ENCODE measurements around the gene GNGT1.
"Not testable (repeated sequence)": the region's sequence is repeated elsewhere in the genome, so short reads cannot be mapped to it uniquely, and the experiment has no call there.

GNGT1 gene

DNA sequence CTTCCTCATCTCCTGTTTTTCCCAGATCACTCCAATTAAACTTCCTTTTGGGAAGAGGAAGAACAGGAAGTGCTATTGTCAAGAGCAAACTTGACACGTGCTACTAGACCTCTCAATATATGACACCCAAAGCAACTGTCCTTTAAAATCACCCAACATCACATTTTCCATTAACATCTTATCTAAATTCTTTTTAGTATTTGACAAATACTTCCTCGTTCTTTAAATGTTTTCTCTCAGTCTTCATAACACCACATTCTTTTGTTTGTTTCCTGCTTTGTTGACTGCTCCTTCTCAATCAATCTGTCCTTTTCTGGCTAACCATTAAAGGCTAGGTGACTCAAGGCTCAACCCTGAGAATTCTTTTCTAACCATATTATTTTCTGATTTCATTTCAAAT is 8.7 kb upstream of the GNGT1 start:
- Histone ChIP-seq H3K9me3 (ENCODE audit: control insufficient read depth in 5 of 5, low read length in 5 of 5) (no peaks in the 10 kb centered on the region), H3K27ac (ENCODE audit: low read depth, low read length) (no peak overlapping the region), H3K4me3 (ENCODE audit: low read depth in 1 of 5, low read length in 5 of 5) (no peak overlapping the region), H3K27me3 (ENCODE audit: control insufficient read depth in 5 of 5, insufficient read depth in 4 of 5, low read length in 5 of 5) (no peaks in the 10 kb centered on the region), H3K4me1 (ENCODE audit: control insufficient read depth in 5 of 5, insufficient read depth in 5 of 5, low read length in 5 of 5) (peaks cover 0 to 13% (median 0%) of the 10 kb centered on the region in 5 donors), H3K9ac (ENCODE audit: low read length in 5 of 5) (no peak overlapping the region), H3K36me3 (ENCODE audit: control insufficient read depth in 5 of 5, insufficient read depth in 5 of 5, low read length in 5 of 5) (no peaks in the 10 kb centered on the region)

DNA sequence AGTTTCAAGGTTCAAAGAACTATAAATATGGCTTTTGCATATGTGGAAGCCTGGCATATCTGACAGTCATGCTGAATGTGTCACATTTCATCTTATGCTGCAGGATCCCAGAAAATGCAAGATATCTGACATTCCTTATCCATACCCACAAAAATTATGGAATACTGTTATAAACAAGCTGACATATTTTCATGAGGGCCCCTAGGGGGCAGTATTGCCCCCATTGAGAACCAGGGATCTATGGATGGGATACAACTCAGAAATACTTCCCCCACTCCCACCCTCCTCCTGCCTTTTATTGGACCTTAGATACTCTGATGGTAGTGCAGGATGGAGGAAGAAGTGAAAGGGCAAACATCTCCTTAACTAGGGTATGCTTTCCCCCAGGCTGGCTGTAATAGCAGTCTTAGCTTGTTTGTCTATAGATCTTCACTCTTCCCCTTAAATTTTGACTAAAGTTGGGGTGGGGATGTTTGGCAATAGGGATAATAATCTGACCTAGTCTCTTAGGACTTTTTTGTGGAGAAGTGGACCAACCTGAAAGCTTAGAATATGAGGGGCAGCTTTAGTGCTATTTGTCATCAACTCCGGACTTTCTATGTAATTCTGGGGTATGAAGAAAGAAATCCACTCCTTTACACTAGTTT is 3.5 kb upstream of the GNGT1 start:
- H3K4me3 ChIP-seq (ENCODE audit: low read depth in 1 of 5, low read length in 5 of 5): no peak overlapping the region
- no peaks in the 10 kb centered on the region for H3K36me3 ChIP-seq (ENCODE audit: control insufficient read depth in 5 of 5, insufficient read depth in 5 of 5, low read length in 5 of 5)
- no peak overlapping the region for H3K27ac ChIP-seq (ENCODE audit: low read depth, low read length)
- H3K27me3 ChIP-seq (ENCODE audit: control insufficient read depth in 5 of 5, insufficient read depth in 4 of 5, low read length in 5 of 5): no peaks in the 10 kb centered on the region
- H3K9me3 ChIP-seq (ENCODE audit: control insufficient read depth in 5 of 5, low read length in 5 of 5): no peaks in the 10 kb centered on the region
- no peak overlapping the region for H3K9ac ChIP-seq (ENCODE audit: low read length in 5 of 5)
- peaks cover 0 to 10% (median 3%) of the 10 kb centered on the region in 5 donors for H3K4me1 ChIP-seq (ENCODE audit: control insufficient read depth in 5 of 5, insufficient read depth in 5 of 5, low read length in 5 of 5)

DNA sequence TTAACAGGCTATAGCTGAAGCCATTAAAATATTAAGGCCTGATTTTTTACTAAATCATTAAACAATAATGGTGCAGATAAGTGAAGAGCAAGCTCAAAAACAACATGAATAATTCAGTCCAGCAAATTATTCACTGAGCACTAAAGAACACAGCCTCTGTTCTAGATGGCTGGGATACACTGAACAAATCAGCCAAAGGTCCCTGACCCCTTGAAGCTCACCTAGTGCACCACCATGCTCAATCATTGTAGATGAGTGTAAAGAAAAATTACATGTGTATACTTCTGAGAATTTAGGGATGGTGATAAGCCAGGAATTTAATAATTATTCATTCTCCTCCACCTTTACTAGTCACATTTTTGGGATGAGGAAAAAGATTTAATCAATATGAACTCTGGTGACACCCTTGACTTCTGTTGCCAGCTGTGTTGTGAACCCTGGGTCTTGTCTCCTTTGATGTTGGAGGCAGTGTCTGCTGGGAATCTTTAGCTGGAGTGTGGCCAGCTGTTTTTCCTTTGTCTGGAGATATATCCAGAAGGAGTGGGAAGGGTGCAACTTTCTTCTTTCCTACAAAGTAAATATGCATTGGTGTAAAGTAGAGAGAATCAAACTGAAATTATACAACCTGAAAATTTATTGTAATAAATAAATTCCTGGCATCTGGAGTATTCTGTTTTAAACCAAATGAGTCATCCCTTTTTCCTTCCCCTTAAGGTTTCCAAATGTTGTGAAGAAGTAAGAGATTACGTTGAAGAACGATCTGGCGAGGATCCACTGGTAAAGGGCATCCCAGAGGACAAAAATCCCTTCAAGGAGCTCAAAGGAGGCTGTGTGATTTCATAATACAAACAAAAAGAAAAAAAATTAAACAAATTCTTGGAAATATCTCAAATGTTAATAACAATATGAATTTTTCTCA is 4.0 kb downstream of the GNGT1 start:
- Histone ChIP-seq H3K9ac (ENCODE audit: low read length in 5 of 5) (peak overlapping the region in 1 of 5 donors; percentile 15), H3K9me3 (ENCODE audit: control insufficient read depth in 5 of 5, low read length in 5 of 5) (no peaks in the 10 kb centered on the region), H3K4me1 (ENCODE audit: control insufficient read depth in 5 of 5, insufficient read depth in 5 of 5, low read length in 5 of 5) (peaks cover 0 to 21% (median 14%) of the 10 kb centered on the region in 5 donors), H3K4me3 (ENCODE audit: low read depth in 1 of 5, low read length in 5 of 5) (no peak overlapping the region), H3K27me3 (ENCODE audit: control insufficient read depth in 5 of 5, insufficient read depth in 4 of 5, low read length in 5 of 5) (no peaks in the 10 kb centered on the region), H3K27ac (ENCODE audit: low read depth, low read length) (peak overlapping the region; percentile 92), H3K36me3 (ENCODE audit: control insufficient read depth in 5 of 5, insufficient read depth in 5 of 5, low read length in 5 of 5) (no peaks in the 10 kb centered on the region)

DNA sequence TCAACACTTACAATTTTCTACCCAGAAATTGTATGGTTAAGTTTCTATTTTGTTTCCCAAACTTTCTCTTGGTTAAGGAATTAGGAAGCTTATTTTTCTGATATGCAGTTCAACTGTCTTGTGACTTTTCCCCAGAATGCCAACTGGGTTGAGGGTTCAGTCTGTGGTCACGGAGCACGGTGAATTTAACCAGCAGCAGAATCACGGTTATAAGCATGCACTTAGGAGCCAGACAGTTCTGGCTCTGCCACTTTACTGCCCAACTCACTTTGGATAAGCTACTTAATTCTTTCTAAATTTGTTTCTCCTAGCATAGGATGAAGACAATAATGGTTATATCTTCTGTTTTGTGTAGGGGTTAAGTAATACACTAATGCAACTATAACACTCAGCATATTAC is 4.9 kb downstream of the GNGT1 start:
- H3K4me1 ChIP-seq (ENCODE audit: control insufficient read depth in 5 of 5, insufficient read depth in 5 of 5, low read length in 5 of 5): peaks cover 0 to 24% (median 15%) of the 10 kb centered on the region in 5 donors
- peak overlapping the region; percentile 92 for H3K27ac ChIP-seq (ENCODE audit: low read depth, low read length)
- H3K4me3 ChIP-seq (ENCODE audit: low read depth in 1 of 5, low read length in 5 of 5): not testable (repeated sequence)

DNA sequence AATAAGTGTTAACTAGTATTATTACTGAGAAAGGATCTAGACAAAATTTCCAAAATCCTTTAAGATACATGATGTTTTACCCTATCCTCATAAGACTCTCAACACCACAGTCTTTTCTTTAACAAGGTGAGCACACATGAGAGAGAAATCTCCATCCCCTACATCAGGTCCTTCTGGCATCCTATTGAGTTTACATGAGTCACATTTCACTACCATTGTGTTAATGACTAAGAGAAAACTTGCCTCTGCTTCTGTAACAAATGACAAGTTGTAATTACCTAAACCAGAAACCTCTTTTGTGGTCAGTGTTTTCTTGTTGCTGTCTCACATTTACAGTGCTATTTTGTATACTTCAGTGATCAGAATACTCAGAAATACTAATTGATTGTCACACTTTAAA is 5.3 kb downstream of the GNGT1 start:
- not testable (repeated sequence) for H3K4me3 ChIP-seq (ENCODE audit: low read depth in 1 of 5, low read length in 5 of 5); H3K9me3 ChIP-seq (ENCODE audit: control insufficient read depth in 5 of 5, low read length in 5 of 5); H3K9ac ChIP-seq (ENCODE audit: low read length in 5 of 5); H3K36me3 ChIP-seq (ENCODE audit: control insufficient read depth in 5 of 5, insufficient read depth in 5 of 5, low read length in 5 of 5); H3K27me3 ChIP-seq (ENCODE audit: control insufficient read depth in 5 of 5, insufficient read depth in 4 of 5, low read length in 5 of 5)
- H3K27ac ChIP-seq (ENCODE audit: low read depth, low read length): peak overlapping the region; percentile 92
- H3K4me1 ChIP-seq (ENCODE audit: control insufficient read depth in 5 of 5, insufficient read depth in 5 of 5, low read length in 5 of 5): peaks cover 0 to 24% (median 15%) of the 10 kb centered on the region in 5 donors

More for the DNA sequence above, 4.9 kb downstream of the GNGT1 start:
- H3K9ac ChIP-seq (ENCODE audit: low read length in 5 of 5): peak overlapping the region in 1 of 5 donors; percentile 16
- not testable (repeated sequence) for H3K27me3 ChIP-seq (ENCODE audit: control insufficient read depth in 5 of 5, insufficient read depth in 4 of 5, low read length in 5 of 5); H3K36me3 ChIP-seq (ENCODE audit: control insufficient read depth in 5 of 5, insufficient read depth in 5 of 5, low read length in 5 of 5); H3K9me3 ChIP-seq (ENCODE audit: control insufficient read depth in 5 of 5, low read length in 5 of 5)

DNA sequence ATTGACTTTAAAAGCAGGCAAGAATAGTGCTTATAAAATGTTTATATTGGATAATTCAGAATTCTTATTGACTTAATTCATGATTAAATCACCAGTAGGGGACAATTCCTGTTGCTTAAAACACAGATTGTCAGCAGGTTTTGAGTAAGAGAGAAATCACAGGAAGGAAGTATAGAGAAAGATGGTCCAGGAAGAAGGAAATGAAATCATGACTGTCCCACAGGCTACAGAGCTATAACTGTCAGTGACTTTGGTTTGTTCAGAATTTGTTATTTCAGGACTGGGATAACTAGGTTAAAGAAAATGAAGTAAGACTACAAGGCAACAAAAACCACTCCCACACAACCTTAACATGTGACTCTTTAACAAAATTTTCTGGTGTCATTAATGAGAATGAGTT is 6.8 kb downstream of the GNGT1 start:
- H3K4me3 ChIP-seq (ENCODE audit: low read depth in 1 of 5, low read length in 5 of 5): no peak overlapping the region
- H3K4me1 ChIP-seq (ENCODE audit: control insufficient read depth in 5 of 5, insufficient read depth in 5 of 5, low read length in 5 of 5): peaks cover 0 to 24% (median 15%) of the 10 kb centered on the region in 5 donors
- H3K9ac ChIP-seq (ENCODE audit: low read length in 5 of 5): no peak overlapping the region
- peak overlapping the region; percentile 92 for H3K27ac ChIP-seq (ENCODE audit: low read depth, low read length)
- no peaks in the 10 kb centered on the region for H3K27me3 ChIP-seq (ENCODE audit: control insufficient read depth in 5 of 5, insufficient read depth in 4 of 5, low read length in 5 of 5)
- H3K9me3 ChIP-seq (ENCODE audit: control insufficient read depth in 5 of 5, low read length in 5 of 5): no peaks in the 10 kb centered on the region
- no peaks in the 10 kb centered on the region for H3K36me3 ChIP-seq (ENCODE audit: control insufficient read depth in 5 of 5, insufficient read depth in 5 of 5, low read length in 5 of 5)

DNA sequence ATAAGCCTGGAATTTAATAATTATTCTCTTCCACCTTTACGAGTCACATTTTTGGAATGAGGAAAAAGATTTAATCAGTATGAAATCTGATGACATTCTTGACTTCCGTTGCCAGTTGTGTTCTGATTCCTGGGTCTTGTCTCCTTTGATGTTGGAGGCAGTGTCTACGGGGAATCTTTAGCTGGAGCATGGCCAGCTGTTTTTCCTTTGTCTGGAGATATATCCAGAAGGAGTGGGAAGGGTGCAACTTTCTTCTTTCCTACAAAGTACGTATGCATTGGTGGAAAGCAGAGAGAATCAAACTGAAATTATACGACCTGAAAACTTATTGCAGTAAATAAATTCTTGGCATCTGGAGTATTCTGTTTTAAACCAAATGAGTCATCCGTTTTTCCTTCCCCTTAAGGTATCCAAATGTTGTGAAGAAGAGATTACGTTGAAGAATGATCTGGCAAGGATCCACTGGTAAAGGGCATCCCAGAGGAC is 8.3 kb downstream of the GNGT1 start:
- peak overlapping the region in 3 of 5 donors; percentile 26 to 48 (median 31) for H3K4me3 ChIP-seq (ENCODE audit: low read depth in 1 of 5, low read length in 5 of 5)
- no peaks in the 10 kb centered on the region for H3K9me3 ChIP-seq (ENCODE audit: control insufficient read depth in 5 of 5, low read length in 5 of 5)
- H3K9ac ChIP-seq (ENCODE audit: low read length in 5 of 5): no peak overlapping the region
- peaks cover 0 to 24% (median 15%) of the 10 kb centered on the region in 5 donors for H3K4me1 ChIP-seq (ENCODE audit: control insufficient read depth in 5 of 5, insufficient read depth in 5 of 5, low read length in 5 of 5)
- no peaks in the 10 kb centered on the region for H3K27me3 ChIP-seq (ENCODE audit: control insufficient read depth in 5 of 5, insufficient read depth in 4 of 5, low read length in 5 of 5)
- no peaks in the 10 kb centered on the region for H3K36me3 ChIP-seq (ENCODE audit: control insufficient read depth in 5 of 5, insufficient read depth in 5 of 5, low read length in 5 of 5)
- peak overlapping the region; percentile 92 for H3K27ac ChIP-seq (ENCODE audit: low read depth, low read length)

DNA sequence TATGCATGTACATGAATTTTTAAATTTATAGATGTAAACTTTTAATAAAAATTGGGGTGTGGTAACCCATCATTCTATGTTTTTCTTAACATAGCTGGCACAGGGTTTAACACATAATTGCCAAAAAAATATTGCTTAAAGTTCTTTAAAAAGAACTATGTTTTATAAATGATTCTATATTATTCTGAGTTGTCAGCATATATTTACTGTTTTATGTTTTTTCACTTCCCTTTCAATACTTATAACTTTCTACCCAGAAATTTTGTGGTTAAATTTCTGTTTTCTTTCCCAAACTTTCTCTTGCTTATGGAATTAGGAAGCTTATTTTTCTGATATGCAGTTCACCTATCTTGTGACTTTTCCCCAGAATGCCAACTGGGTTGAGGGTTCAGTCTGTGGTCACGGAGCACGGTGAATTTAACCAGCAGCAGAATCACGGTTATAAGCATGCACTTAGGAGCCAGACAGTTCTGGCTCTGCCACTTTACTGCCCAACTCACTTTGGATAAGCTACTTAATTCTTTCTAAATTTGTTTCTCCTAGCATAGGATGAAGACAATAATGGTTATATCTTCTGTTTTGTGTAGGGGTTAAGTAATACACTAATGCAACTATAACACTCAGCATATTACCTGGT is 9.0 kb downstream of the GNGT1 start:
- H3K27ac ChIP-seq (ENCODE audit: low read depth, low read length): peak overlapping the region; percentile 92
- H3K4me3 ChIP-seq (ENCODE audit: low read depth in 1 of 5, low read length in 5 of 5); H3K36me3 ChIP-seq (ENCODE audit: control insufficient read depth in 5 of 5, insufficient read depth in 5 of 5, low read length in 5 of 5); H3K9me3 ChIP-seq (ENCODE audit: control insufficient read depth in 5 of 5, low read length in 5 of 5); H3K27me3 ChIP-seq (ENCODE audit: control insufficient read depth in 5 of 5, insufficient read depth in 4 of 5, low read length in 5 of 5); H3K9ac ChIP-seq (ENCODE audit: low read length in 5 of 5): not testable (repeated sequence)
- H3K4me1 ChIP-seq (ENCODE audit: control insufficient read depth in 5 of 5, insufficient read depth in 5 of 5, low read length in 5 of 5): peaks cover 0 to 22% (median 12%) of the 10 kb centered on the region in 5 donors

DNA sequence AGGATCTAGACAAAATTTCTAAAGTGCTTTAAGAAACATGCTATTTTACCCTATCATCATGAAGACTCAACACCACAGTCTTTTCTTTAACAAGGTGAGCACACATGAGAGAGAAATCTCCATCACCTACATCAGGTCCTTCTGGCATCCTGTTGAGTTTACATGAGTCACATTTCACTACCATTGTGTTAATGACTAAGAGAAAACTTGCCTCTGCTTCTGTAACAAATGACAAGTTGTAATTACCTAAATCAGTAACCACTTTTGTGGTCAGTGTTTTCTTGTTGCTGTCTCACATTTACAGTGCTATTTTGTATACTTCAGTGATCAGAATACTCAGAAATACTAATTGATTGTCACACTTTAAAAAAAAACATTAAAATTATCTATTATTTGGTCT is 9.5 kb downstream of the GNGT1 start:
- Histone ChIP-seq H3K27ac (ENCODE audit: low read depth, low read length) (peak overlapping the region; percentile 92), H3K4me1 (ENCODE audit: control insufficient read depth in 5 of 5, insufficient read depth in 5 of 5, low read length in 5 of 5) (peaks cover 0 to 24% (median 11%) of the 10 kb centered on the region in 5 donors)
- H3K27me3 ChIP-seq (ENCODE audit: control insufficient read depth in 5 of 5, insufficient read depth in 4 of 5, low read length in 5 of 5); H3K4me3 ChIP-seq (ENCODE audit: low read depth in 1 of 5, low read length in 5 of 5); H3K36me3 ChIP-seq (ENCODE audit: control insufficient read depth in 5 of 5, insufficient read depth in 5 of 5, low read length in 5 of 5); H3K9ac ChIP-seq (ENCODE audit: low read length in 5 of 5); H3K9me3 ChIP-seq (ENCODE audit: control insufficient read depth in 5 of 5, low read length in 5 of 5): not testable (repeated sequence)

DNA sequence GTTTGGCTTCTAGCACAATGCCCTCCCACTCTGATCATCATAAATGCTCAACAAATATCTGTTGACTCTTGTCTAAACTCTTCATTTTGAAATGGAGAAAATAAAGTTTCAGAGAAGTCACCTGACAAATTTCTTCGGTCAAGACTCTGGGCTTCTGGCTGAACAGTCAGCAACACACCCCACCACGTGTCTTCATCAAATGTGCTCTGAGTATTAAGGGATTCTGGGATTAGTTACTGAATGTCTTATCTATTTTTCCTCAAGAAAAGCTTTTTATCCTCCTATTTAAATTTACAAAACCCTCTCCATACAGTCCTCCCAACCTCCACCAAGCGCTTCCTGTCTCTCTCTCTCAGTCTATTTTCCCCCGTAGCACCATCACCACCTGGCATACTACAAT is 9.9 kb downstream of the GNGT1 start:
- H3K9ac ChIP-seq (ENCODE audit: low read length in 5 of 5); H3K9me3 ChIP-seq (ENCODE audit: control insufficient read depth in 5 of 5, low read length in 5 of 5); H3K36me3 ChIP-seq (ENCODE audit: control insufficient read depth in 5 of 5, insufficient read depth in 5 of 5, low read length in 5 of 5); H3K27me3 ChIP-seq (ENCODE audit: control insufficient read depth in 5 of 5, insufficient read depth in 4 of 5, low read length in 5 of 5); H3K4me3 ChIP-seq (ENCODE audit: low read depth in 1 of 5, low read length in 5 of 5); H3K27ac ChIP-seq (ENCODE audit: low read depth, low read length): not testable (repeated sequence)
- peaks cover 0 to 28% (median 13%) of the 10 kb centered on the region in 5 donors for H3K4me1 ChIP-seq (ENCODE audit: control insufficient read depth in 5 of 5, insufficient read depth in 5 of 5, low read length in 5 of 5)
